Measurements from ENCODE around the gene H2BK1.

Gene H2BK1

DNA sequence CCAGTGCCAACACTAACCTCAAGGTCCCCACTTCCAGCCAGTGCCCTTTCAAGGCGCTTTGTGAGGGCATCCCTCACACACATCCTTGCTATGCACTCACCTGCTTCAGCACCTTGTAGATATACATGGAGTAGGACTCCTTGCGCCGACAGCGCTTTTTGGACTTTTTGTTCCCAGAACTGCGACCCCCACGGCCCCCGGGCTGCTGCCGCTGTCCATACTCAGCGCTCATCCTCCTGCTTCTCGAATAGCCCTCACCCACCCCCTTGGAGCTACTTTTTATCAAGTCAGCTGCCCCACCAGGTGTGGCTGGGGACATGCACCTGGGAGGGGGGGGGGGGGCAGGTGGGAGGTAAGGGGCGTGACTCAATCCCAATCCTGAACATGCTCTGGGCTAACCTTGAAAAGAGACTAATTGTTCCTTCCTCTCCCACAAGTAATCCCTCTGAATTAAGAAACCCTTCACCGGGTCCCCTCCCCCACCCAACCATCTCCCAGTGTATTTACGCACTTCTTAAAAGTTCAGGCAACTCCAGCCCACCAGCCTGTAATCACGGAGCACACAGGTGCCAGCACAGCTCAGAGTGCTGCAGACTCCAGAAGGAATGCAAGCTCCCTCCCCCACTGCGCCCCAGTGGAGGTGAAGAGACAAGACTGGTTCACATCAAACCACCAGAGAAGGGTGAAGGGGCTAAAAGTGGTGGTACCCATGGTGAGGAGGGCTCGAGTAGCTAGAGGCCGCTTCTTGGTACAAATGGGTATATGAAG is at the start of gene H2BK1:
H2BK1 (minus strand) TSS at position 402 of the 768 bp plus-strand sequence; CDS start at position 232, 170 bp downstream.
- DNase-seq = no peak

DNA sequence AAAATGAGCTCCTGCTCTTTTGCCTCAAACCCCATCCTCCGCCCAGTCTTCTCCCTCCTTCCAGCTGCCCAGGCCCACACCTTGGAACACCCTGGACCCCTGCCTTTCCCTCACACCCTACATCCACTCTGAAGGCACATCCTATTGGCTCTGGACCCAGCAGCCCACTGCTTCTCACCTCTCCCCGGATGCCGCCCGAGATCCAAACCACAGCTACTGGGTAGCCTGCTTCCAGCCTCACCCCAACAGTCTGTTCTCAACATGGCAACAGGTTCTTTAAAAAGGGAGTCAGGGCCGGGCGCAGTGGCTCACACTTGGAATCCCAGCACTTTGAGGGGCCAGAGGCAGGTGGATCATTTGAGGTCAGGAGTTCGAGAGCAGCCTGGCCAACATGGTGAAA is 47.7 kb upstream of the H2BK1 start:
- no peak for DNase-seq

DNA sequence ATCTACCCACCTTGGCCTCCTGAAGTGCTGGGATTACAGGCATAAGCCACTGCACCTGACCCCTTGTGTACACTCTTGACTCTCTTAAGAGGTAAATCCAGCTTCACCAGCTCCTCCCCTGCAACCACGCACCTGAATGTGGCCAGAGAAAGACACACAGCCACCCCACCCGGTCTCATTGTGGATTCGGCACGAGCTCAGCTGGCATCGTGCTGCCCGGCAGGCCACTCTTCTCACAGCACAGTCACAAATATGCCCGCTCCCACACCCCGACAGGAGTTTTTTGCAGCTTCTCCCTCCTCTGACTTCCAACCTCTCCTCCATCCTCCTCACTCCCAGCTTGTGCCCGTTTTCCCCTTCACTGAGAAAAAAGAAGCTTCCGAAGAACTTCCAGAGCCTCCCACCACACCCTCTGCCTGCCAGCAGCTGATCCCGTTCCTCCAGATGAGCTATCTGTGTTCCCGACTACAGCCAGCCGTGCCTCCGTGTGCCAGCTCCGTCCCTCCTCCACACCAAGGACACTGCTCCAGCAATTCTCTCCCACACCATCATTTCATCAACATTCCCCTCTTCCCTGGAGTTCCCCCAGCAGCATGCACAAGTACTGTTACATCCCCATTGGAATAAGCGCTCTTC is 46.2 kb upstream of the H2BK1 start:
- no peak for DNase-seq

DNA sequence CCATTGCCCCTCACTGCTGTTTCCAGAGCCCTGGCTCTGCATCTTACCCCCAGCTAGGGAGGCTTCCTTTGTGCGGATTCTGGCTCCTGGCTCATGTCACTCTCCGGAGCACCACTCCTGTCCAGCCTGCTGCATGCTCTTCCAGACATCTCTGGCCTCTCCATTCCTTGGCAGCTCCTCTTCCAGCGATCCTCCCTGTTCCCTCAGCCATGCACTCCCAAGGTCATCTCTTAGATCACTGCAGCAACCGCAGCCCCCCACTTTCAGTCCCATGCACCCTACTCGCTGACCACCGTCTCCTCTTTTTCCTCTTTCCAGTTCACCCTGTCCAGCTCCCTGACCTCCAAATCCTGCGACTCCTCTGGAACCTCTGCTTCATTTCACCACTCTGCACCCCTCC is 45.1 kb upstream of the H2BK1 start:
- DNase-seq = no peak

DNA sequence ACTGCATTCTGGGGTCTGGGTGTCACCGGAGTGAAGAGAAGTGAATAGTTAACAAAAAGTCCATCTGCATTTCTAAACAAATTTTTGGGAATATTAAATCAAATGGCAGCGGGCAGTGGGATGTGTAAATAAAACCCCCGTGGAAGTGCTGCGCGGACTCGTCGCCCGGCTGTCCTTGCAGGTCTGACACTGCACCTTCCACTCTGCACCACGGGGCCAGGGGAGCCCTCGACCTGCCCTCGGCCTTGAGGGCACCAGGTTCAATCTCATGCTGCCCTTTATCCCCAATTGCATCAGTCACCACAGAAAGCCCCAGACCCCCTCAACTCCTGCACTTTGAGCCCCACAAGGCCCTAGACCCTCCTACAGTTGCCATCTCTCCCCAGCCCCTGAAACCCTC is 44.6 kb upstream of the H2BK1 start:
- DNase-seq = no peak

DNA sequence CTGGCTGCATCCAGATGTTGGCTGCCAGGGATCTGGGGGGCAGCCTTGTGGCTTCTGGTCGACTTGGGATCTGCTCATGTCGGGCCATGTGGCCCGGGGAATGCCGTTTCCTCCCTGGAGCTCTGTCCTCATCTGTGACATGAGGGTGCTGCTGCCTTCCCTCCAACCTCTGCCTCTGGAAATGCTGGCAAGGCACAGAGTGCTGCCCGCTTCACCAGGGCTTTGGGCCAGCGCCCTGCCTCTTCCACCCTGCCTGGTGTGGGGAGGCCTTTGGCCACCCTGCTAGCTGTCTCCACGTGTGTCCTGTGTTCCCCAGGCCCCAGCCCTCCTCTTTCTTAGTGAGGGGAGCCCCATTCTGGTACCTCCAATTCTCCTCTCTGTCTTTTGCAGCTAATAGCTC is 44.0 kb upstream of the H2BK1 start:
- DNase-seq = no peak

DNA sequence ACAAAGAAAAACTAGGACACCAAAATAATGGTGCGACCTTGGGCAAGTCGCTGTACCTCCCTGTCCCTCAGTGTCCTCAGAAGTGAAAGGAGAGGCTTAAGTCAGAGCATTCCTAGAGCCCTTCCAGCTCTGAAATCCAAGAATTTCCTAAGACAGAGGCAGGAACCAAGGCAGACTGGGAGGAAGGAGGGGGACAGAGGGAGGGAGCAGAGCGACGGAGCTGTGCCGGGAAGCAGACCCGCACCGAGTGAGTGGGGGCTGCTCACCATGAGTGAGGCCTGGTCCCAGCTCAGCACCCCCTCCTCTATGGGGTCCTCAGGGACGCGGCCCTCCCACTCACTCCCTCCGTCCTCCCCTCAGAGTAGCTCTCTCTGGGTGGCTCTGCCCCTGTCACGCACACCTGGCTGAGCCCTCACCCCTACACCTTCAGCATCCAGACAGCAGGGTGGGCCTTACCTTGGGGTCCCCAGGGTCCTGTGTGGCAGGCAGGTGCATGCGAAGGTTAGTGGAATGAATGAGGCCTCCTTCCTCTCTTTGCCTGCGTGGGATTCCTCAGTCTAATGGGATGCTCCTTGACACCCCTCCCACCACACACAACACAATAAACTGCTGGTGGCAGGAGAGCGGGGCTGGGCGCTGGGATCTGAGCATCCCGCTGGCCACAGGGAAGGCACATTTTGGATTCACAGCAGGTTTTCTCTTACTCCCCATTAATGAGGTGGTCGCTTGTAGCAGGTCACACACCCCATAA is 42.8 kb upstream of the H2BK1 start:
- no peak for DNase-seq

DNA sequence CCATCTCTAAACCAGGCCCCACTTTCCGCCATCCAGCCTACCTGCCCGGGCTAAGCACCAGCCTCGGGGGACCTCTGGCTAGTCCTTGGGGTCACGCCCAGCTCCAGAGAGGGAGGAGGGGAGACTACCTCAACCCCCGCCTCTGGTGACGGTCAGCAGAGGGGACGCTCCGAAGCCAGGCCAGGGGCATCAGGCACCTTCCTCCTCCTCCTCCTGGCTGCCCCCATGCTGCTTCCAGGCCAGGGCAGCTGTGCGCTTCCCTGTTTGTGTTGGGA is 42.2 kb upstream of the H2BK1 start:
- DNase-seq = no peak

DNA sequence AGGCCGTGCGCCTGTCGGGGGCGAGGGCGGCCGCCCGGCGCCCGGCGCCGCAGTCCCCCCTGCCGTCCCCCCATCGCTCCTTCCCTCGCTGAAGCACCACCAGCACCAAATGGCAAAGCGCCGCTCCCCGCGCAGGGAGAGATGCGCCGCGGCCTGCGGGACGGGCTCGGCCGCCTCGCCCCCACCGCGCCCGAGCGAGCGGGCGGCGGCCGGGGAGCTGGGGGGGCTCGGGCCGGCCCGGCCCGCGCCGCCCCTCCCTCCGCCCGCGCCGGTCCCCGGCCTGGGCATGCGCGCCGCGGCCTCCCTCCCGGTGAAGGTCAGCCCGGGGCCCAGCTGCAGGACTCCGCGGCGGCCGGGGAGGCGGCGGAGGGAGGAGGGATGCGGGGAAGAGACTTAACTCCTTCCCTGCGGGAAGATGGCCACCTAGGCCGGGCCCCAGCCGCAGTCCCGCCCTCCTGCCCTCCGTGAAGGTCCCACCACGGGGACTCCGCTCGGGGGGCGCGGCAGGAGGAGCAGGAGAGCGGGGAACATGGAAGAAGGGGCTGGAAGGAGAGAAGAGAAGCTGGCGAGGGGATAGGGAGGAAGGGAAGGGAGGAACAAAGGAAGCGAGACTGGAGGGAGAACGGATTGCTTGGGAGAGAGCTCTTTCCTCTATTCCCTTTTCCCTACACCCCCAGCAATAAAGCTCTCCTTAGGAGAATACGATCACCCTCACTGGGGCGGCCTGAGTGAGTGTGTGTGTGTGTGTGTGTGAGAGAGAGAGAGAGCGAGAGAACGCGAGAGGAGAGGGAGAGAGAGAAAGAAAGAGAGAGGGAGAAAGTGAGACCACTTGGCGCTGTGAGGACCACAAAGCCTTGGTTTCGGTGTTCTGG is 41.6 kb upstream of the H2BK1 start:
- peak; percentile 51 to 91 for DNase-seq

DNA sequence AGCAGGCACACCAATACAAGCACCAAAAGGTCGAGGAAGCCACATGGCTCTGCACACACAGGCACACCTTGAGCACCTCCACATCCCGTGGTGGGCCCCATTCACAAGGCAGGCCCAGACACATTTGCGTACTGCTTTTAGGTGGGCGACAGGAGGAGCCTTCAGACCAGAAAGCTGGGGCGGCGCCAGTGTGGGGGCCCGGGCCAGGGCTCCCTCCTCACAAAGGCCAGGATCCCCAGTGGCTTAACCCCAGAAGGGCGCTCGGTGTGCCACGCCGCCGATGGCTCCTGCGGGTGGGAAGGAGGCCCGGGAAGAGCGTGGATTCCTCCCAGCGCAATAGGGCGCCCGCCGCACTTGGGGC is 41.0 kb upstream of the H2BK1 start:
- peak in 1 of 2 experiments; percentile 60 for DNase-seq

DNA sequence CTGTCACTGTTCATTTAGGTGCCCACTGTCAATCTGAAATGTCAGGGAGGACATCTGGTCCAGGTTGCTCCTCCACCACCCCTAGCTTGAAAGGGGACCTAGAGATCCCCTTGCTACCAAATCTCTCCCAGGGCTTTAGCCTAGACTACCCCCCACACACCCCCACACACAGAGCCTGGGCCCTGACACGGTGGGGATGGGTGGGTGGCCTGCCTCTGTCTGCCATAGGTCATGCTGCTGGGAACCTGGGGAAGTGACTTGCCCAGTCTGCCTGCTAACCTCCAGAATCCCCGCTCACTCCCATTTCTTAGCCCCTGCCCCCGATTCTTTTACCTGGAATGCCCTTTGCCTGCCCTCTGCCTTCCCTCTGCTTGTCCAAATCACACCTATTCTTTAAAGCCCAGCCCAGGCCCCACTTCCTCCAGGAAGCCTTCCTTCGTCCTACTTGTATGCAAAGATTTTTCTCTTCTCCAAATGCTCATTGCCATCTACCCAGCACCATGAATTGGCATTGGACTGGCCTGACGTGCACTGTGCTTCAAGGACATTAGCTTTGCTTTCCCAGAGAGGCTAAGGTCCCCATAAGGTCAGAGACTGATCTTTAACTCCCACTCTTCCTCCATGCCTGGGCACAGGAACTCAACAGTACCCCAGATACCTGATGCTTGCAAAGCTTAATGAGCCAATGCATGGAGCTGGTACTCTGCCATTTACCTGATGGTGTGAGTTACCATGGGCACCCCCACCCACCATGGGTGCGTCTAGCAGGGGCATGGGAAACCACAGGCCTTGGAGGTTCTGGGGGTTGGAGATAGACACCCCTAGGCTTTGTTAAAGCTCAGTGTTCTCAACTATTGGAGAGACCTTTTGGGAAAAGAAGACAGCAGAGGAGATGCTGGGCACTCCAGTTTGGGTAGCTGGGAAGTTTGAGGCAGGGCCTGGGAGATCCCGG is 40.2 kb upstream of the H2BK1 start:
- DNase-seq = no peak

DNA sequence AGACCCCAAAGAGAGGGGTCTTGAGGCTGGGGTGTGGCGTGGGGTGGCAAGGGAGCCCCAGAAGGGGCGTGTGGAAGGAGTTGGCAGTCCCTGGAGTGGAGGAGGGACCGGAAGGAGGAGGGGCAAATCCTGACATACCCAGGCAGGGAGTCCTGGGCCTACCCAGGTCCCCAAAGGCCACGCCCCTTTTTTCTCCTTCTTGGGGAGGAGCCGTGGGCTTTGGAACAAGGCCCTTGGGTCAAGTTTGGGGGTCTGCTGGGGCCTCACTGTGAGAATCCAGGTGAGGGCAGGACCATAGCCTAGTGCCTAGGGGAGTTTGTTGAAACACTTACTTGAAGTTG is 39.4 kb upstream of the H2BK1 start:
- DNase-seq = peak in 1 of 2 experiments; percentile 60

DNA sequence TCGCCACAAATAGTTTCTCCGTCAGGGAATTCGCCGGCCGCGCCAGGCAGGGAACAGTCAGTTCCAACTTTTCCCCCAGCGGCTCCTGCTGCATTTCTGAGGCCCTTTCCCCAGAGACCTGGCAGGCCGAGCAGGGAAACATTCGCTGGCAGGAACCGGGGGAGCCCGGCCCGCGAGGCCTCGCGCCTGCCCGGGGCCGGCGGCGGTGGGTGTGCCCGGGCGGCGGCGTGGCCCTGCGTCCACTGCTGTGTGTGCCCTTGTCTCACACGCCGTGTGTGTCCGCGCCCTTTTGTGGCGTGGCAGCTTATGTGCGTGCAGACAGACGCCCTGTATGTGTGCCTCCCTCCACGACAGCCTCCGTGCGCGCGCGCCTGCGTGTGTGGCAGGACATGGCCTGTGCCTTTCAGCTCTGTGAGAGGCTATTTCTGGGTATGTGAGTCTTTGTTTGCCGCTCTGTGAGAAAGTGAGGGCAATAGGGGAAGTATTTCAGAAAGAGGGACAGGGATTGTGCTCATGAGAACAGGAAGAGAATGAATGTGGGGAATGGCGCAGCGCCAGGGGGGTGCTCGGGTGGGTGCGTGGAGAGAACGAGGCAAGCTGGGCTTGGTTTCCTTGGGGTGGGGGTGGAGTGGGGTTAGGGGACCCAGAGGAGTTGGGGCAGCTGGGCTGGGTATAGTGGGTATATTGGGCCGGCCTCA is 38.9 kb upstream of the H2BK1 start:
- peak in 1 of 2 experiments; percentile 85 for DNase-seq

DNA sequence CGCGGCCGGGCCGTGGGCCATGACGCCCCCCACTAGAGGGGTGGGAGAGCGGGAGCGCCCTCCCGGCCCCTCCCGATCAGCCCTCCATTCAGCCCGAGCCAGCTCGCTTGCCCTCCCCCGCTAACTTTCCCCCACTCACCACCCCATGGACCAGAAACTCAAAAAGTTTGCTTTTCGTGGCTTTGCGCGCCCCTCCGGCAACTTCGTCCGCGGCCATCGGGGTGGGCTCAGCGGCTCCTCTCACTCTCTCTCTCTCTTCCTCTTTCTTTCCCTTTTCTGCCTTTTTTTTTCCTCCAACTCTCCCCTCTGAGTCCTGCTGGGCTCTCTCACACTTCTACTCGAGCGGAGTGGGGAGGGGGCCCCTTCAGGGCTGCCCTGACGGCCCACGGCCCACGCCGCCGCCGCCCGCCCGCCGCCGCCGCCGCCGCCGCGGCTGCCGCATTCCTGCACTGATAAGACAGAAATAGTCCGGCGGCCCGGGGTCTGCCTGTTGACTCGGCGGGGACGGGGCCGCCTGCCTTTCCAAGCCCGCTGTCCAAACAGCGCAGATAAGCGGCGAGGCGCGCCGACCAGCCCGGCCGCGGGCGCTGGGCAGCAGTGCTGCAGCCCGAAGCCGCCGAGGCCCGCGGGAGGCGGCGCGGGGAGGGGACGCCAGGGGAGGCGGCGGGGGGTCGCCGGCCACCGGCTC is 38.2 kb upstream of the H2BK1 start, which contains the start of gene SMARCD3:
SMARCD3 (minus strand) TSS at position 349 of the 688 bp plus-strand sequence; CDS start at position 217, 132 bp downstream.
- peak in 1 of 2 experiments; percentile 89 for DNase-seq

DNA sequence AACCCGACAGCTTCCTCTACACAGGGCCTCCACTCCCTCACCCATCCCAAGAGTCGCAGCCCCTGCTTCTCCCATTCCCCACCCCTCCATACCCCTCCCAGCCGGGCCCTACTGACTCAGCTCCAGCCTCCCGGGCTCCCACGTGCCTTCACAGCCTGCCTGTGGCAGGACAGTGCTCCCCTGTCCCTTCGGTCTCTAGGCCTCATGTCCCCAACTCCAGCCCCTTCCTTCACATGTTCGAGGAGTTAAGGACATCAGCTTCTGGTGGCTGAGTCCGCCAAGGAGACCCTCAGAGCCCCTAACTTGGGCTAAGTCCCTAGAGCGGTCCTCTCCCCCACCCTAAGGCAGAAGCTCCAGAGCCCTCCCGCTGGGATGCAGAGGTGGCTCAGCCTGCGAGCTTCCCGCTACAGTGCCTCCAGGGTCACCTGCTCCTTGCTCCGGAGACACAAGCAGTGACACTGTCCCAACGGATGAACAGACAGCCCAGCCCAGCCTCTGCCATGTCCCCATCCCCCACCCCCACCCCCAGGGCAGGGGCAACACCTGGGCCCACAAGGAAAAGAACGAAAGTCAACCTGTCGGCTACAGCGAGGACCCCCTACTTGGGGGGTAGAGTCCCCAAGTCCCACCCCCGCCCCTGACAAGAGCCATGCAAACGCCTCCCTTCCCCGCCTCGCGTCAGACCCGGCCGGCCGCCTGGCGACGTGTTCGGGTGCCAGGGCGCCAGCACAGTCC is 37.5 kb upstream of the H2BK1 start:
- peak in 1 of 2 experiments; percentile 83 for DNase-seq

DNA sequence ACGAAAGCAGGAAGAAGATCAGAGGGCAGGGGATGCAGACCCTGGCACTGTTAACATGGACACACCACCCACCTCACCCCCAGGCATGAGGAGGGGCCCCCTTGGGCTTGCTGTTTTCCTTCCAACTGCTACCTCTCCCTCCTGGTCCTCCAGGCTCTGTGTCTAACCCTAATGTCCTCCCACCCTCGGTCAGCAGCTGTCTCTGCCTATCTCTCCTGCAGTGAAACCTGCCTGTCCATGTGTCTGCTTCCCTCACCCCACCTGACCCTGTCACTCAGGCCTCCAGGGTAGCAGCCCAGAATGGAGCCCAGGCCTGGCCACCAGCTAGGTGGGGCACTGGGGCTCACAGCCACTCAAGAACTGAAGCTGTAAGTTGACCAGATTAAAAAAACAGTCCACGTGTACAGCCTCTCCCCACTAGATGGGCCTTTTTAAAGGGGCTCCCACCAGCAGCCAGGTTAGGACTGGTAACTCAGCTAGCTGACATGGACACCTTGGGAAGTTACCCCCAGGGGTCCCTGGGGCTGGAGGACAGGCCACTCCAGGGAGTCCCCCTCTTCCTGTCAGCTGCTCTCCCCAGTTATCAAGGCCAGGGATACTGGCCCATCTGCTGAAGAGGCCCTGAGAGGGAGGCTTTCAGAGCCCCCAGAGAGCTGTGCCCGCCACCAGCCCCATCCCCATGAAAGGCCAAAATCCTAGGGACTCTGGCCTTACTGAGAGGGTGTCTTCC is 36.7 kb upstream of the H2BK1 start:
- no peak for DNase-seq

DNA sequence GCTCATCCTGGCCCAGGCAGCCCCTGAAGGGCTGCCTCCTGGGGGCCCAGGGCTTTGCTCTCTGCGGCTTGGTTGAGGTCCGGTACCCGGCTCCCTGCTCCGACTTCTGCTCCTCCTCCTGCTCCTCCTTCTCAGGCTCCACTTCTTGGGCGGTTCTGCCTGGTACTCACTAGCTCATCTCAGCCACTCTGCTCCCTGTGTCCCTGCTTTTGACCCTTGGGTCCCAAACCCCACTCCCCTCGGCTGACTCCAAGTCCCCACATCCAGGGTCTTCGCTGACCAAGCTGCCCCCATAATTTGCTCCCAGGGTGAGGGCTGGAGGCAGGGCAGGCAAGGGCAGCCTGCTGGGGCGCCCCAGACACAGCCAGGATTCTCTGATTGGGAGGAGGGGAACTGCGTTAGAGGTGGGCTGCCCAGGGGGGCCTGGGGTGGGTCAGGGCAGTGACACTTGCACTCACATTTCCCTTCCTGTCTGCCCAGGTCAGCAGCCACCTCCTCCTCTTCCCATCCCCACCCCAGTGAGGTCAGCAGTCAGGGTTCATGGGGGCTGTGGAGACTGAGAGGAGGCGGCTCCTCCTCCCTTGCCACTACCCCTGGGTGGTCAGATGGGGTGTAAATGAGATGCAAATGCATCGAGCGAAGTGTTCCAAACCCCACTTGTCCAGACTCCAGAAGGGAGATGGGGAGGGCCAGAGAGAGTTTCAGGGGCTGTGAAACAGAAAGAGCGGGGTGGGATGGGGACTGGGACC is 36.0 kb upstream of the H2BK1 start:
- DNase-seq = peak in 1 of 2 experiments; percentile 19

DNA sequence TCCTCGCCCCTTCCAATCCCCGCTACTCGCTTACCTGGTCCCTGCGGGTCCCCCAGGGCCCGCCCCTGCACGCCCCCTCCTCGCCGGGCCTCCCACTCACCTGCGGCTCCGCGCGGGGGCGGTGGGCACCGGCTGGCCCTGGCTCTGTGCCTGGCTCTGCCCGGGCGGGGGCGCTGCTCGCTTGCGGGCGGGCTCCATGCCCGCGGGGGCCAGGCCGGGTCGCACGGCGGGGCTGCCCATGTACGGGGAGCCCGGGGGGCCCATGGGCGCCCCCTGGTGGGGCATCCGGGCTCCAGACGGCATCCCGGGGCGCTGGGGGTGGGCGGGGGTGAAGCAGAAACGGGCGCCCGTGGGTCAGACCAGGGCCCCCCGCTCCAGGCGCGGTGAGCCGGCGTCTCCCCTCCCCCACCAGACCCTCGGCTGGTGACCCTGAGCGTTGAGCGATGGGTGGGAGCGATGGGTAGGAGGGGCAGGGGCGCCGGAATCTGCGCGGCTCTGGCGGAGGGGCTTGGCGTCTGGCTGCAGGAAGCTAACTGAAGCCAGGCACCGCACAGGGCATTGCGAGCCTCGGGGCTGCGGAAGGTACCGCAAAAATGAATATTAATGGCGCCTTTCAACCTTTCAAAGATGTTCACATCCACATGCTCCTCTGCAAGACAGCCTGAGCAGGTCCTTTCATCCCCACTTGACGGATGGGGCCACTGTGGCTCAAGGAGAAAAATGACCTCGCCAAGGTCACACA is 35.2 kb upstream of the H2BK1 start:
- peak in 1 of 2 experiments; percentile 83 for DNase-seq
